Stomach (tissue), 4 donors: ENCODE measurements around the gene MYCBP2.

Source experiments
- CTCF ChIP-seq, 7 experiments: fragments of 450-650 bp in 4 of 7; fragments of 200-600 bp in 3 of 7; sonication (generic) in 3 of 7; IDR thresholded peaks; one replicate each; pipeline ENCODE4 v1.5.1; 2016 to 2019; ENCODE audit warnings: antibody characterized with exemption in 7 of 7, control low read depth in 2 of 7, mild to moderate bottlenecking in 1 of 7
- EP300 ChIP-seq: sonication (generic); formaldehyde crosslinking; IDR thresholded peaks from one replicate; pipeline ENCODE4 v1.6.1; 2017; ENCODE audit warnings: antibody characterized with exemption
- POLR2A ChIP-seq, 4 donors: fragments of 450-650 bp; IDR thresholded peaks; one replicate each; pipeline ENCODE4 v1.6.1; 2016; ENCODE audit warnings: antibody characterized with exemption in 4 of 4, control low read depth in 2 of 4, mild to moderate bottlenecking in 1 of 4, moderate library complexity in 1 of 4

GRCh38 chr13:77222909-77223308, 104.0 kb downstream of the MYCBP2 start:
- no peak for TF ChIP-seq POLR2A (IDR thresholded peaks at IDR 0.05)
- TF ChIP-seq CTCF (IDR thresholded peaks at IDR 0.05), result no peak
- TF ChIP-seq EP300, result no peak
